Femur (tissue), 1 donor: ENCODE data around the gene TLCD1.

Source experiments
- DNase-seq: peaks from one replicate; pipeline ENCODE4 v3.0.0-alpha.2; 2017

TLCD1 gene, protein sequence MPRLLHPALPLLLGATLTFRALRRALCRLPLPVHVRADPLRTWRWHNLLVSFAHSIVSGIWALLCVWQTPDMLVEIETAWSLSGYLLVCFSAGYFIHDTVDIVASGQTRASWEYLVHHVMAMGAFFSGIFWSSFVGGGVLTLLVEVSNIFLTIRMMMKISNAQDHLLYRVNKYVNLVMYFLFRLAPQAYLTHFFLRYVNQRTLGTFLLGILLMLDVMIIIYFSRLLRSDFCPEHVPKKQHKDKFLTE

DNA sequence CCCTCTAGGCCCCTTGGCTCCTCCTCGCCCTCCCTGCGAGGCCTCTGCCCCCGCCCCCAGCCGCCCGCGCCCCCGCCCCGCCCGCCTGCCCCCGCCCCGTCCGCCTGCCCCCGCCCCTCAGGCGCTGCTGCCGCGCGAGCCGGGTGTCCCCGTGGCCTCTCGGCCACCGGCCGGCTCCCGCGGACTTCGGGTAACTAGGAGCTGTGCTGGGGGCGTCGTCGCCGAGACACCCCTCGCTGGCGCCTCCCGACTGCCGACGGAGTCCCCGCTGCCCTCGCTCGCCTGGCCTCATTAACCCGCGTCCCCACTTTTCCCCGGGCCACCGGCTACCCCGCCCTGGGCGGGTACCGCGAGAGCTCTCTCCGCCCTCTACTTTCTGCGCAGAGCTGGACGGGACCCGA is at the start of gene TLCD1:
Gene TLCD1 (minus strand): TSS at position 8 of the 401 bp plus-strand sequence. CDS start 136 bp downstream, outside the sequence.
- DNase-seq = peak; percentile 89

DNA sequence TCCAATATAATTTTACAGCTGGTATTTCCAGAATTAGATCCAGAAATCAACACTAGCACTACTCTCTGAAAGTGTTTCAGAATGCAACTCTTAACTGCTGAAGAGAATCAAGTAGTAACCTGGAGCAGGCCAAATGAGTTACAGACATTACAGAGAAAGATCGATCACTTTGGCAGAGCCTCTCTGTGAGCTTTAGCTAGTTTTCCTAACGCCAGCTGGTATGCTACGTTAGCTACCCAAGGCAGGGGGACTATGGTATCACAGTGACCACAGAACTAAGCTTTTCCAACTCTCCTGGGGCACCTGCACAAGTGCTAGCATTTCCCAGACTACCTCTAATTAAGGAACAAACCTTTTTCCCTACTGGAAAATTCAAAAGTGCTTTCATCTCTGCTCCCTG is 48.2 kb upstream of the TLCD1 start:
- no peak for DNase-seq

DNA sequence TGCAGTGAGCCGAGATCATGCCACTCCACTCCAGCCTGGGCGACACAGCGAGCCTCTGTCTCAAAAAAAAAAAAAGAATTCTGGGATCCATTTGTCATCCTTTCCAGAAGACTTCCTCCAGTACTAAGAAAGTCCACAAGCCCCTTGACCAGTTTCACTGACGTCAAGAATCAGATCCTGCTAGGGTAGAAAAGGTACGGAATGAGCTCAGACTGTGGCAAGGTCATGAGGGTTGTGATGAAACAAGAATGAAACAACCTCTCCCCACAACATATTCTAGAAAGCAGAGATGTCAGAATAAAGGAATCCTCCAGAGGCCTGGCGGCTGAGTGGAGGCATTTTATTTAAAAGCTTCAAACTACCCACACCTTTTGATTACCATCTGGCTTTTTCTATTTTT is 47.7 kb upstream of the TLCD1 start:
- no peak for DNase-seq

DNA sequence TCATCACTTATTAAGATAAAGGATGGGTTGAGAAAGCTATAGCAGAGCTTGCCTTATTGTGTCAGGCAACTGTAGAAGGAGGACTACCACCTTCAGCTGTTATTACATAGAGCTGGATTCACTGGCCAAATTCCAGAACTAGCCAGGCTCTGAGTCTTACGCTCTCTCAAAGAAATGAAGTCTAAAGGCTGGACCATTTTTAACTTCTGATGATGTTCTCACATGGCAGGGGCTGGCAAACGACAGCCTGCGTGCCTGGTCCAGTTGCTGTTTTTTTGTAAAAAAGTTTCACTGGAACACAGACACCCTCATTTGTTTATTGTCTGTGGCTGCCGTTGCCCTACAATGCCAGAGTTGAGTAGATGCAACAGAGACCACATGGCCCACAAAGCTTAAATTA is 39.0 kb upstream of the TLCD1 start:
- DNase-seq = no peak

DNA sequence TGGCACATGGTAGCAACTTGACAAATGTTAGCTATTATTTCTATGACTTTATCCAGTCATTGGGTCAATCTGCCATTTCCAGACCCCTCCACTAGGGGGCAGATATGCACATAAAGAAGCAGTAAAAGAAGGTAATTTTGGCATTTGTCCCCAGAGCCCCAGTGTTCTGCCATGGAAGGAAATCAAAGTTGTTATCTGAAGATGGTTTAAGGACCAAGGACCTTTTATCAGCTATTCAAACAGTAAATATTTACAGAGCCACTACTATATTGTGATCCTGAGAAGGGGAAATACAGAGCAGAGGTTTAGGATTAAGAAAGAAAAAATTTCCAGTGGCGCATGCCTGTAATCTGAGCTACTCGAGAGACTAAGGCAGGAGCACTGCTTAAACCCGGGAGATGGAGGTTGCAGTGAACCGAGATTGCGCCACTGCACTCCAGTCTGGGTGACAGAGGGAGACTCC is 37.8 kb upstream of the TLCD1 start:
- peak; percentile 68 for DNase-seq

DNA sequence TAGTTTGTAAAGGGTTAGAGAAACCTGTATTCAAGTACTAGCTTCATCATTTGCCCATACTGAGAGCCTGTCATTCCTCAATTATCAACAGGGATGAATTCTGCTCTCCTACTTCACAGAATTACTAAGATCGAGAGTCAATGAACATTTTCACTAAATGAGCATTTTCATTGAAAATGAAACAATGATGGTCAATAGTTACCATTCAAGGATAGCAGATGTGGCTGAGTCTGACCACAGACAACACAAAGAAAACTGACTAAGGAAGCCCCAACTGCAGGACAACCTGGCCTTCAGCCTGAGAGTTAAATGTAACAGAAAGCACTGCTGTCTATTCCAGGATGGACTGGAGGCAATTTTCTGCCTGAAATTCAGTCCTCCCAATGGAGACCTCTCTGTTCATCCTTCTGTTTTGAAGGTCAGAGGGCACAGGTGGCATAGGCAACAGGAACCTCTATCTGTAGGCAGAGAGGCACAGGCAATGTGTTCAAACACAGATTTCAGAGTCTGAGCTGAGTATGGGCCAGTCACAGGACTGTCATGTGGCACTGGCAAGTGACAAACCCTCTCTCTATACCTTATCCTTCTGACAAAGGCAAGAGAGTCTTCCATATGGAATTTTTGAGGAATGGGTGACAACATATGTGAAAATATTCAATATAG is 37.2 kb upstream of the TLCD1 start:
- no peak for DNase-seq

DNA sequence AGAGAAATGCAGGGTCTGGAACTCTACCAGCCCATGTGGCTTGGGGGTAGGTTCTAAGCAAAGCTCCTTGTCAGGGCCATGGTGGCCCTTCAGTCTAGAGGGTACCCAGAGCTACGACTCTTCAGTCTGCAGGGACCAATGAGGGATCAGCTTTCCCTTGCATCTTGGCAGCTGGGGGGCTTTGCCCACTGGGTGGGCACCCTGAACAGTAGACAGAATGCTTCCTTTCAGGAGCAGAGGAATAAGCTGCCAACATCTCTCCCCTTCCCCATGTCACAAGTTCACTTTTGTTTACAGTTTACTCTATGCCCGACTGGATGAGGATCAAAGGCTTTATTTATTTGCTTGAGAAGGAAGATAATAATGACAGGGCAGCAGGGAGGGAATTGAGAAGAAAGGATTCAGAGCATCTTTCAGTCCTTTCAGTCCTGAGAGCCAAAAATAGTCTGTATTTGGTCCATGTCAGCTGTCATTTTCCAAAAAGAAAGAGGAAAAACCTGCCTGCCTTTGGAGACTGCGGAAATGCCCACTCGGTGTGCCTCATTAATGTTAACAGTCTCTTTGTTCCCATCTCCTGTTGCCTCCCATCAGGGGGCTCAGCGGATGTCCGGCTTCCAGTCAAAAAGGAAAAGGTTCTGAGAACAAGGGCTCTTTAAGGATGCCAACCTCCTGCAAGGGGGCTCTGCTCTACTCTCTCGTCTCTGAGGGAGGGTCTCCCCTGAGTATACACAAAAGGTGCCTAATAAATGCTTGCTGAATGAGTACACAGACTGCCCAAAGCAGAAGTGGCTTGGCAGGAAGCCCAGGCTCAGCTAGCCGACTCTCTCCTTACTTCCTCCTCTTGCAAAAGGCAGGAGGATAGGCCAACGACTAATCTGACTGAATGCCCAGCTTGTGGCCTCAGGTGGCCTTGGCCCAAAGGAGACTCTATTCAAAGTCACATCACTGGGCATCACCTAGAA is 34.8 kb upstream of the TLCD1 start:
- DNase-seq = peak; percentile 68

DNA sequence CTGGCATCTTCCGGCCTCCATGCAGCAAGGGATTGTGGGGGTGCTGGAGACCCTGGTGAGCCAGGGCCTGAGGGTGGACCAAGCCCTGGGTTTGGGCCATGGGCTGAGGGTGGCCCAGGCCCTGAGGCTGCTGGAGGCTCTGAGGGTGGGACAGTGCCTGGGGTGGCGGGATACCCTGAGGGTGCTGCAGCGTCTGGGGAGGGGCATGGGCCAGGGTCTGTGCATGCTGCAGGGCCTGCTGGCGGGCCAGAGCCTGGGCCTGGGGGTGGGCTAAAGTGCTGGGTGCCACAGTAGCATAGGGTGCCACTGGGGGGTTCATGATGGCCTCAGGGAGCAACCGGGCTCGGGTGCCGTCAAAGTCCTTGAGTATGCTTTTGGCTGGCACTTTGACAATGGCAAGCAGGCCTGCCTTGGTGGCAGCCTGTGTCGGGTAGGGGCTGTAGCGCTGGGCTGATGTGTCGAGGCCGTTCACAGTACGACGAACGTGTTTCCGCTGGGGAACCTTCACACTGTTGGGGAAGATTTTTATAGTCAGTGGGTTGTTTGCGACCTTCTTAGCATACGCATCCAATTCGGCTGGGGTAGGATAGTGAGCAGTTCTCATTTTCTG is 33.3 kb upstream of the TLCD1 start:
- DNase-seq = no peak

DNA sequence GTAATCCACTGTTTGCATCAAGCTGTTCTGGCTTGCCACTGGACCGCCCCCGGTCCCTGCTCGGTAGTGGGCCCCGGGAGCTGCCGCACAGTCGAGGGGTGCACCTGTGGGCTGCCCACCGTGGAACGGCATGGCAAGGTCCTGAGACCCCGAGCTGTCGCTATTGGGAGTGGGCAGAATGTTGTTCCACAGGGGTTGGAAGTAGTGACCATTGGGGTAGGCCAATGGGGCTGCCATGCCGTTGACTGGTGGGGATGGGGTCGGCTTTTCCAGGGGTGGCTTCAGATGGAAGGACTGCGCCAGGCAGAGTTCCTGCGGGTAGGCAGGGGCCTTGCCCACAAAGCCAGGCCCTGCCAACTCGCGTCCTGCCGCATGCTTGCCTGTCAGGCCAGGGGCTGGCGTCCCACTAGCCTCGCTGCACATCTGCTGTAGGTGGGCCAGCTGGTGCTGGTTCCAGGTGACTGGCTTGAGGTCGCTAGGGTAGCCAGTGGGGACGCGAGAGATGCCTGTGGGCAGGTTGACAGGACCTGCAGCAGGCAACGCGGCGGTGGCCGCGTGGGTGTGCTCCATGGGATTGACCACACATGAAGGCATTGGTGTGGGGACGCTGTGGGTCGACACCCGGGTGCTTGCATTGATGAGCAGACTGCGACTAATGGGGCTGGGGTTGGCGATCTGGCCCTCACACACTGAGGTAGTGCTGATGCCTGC is 32.5 kb upstream of the TLCD1 start:
- no peak for DNase-seq

DNA sequence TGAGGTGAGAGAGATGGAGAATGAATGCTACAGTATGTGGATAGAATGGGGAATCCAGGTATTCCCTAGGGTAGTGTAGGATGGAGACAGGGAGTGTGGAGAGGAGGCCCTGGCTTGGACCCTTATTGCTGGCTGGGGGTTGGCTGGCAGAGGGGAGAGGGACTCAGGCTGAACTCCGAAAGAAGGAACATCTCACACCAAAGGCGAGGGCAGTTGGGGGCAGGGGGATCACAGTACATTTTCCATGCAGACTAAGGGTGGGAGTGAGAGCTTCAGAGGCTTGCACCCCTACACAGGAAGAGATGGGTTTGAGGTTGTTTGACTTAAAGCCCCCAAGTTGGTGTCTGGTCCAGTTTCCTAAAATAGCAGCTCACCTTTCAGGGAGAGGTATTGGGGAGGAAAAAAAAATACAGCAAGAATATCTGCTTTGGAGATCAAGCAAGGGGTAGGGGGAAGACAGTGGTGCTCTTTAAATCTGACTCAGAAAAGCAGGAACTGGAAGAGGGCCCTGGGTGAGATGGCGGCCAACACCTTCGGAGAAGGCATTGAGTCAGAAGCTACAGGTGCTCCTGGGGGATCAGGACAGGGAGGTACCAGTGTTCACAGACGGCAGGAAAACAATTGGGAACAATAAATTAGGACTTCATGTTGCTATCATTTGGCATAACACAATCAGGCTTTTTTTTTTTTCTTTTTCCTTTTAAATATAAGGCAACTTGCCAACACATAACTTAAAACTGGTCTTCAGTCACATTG is 30.2 kb upstream of the TLCD1 start:
- DNase-seq = no peak

DNA sequence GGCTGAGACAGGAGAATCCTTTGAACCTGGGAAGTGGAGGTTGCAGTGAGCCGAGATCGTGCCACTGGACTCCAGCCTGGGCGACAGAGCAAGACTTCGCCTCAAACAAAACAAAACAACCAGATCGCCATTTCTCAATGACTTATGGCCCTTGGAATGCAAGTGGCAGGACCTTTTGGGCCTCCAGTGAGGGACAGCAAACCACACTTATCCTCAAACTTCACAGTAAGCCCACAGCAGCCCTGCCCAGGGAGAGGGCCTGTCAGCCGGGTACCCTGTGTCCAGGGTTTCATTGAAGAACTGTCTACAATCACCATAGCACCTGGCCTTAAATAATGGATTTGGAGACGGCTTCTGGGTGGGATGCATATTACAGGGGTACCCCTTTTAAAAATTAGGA is 29.5 kb upstream of the TLCD1 start:
- no peak for DNase-seq

DNA sequence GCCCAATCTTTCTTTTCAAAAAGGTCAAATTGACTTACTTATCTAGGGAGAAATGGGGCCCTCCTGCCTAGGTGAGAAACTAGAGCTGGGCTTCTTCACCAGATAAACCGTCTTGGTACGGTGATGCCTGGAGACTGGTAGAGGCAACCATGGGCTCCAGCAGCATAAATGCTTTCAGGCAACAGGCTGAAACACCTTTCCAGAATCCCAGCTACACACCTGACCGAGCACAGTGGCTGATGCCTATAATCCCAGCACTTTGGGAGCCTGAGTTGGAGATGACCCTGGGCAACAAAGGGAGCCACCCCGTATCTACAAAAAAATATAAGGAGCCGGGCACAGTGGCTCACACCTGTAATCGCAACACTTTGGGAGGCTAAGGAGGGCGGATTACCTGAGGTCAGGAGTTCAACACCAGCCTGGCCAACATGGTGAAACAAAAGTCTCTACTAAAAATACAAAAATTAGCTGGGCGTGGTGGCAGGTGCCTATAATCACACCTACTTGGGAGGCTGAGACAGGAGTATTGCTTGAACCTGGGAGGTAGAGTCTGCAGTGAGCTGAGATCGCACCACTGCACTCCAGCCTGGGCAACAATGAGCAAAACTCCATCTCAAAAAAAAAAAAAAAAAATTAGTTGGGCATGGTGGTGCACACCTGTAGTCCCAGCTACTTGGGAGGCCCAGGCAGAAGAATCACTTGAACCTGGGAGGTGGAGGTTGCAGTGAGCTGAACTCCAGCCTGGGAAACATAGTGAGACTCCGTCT is 25.8 kb upstream of the TLCD1 start:
- DNase-seq = no peak

DNA sequence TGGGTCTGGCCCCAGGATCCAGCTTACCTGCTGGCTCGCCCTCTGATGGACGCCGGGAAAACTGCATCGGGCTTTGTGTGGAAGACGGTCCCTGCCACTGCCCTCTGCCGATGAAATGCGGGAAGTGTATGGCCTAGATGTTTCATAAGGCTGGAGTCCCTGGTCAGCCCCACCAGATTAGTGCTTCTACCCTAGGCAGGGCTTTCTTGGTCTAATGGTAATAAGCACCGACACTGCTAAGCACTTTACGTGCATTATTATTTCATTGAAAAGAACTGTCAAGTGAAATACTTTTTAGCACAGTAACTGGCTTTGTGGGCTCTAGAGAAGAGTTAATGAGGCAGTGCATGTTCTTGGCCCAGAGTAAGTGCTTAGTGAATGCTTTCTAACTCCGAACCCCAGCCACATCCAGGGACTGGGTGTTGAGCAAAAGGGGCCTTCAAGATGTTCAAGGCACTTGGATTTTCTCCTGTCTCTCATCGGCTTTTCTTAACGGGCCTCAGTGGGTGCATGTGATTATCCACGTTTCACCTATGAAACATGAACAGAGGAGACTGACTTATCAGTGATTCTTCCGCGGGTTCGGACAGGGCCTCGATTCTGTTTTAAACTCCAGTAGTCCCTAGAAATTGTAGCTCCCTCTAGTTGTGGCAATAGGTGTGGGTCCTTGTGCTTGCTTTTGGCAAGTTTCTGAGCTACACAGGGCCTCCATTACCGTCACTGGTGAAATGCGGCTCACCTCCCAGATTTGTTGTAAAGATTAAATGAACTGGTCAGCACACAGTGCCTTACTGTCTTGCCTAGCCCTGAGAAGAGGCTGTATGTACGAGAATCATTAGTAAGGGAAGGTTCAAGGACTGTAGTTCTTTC is 24.4 kb upstream of the TLCD1 start:
- peak; percentile 94 for DNase-seq

DNA sequence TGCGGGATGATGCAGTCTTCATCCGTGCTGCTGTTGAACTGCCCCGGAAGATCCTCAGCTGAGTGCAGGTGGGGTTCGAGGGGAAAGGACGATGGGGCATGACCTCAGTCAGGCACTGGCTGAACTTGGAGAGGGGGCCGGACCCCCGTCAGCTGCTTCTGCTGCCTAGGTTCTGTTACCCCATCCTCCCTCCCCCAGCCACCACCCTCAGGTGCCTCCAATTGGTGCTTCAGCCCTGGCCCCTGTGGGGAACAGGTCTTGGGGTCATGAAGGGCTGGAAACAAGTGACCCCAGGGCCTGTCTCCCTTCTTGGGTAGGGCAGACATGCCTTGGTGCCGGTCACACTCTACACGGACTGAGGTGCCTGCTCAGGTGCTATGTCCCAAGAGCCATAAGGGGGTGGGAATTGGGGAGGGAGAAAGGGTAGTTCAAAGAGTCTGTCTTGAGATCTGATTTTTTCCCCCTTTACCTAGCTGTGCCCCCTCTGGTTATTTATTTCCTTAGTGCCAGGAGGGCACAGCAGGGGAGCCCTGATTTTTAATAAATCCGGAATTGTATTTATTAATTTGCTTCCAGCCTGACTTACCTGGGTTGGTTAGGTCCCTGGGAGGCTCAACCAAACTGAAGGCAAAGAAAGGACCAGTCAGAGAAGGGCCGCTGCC is 23.6 kb upstream of the TLCD1 start:
- no peak for DNase-seq

DNA sequence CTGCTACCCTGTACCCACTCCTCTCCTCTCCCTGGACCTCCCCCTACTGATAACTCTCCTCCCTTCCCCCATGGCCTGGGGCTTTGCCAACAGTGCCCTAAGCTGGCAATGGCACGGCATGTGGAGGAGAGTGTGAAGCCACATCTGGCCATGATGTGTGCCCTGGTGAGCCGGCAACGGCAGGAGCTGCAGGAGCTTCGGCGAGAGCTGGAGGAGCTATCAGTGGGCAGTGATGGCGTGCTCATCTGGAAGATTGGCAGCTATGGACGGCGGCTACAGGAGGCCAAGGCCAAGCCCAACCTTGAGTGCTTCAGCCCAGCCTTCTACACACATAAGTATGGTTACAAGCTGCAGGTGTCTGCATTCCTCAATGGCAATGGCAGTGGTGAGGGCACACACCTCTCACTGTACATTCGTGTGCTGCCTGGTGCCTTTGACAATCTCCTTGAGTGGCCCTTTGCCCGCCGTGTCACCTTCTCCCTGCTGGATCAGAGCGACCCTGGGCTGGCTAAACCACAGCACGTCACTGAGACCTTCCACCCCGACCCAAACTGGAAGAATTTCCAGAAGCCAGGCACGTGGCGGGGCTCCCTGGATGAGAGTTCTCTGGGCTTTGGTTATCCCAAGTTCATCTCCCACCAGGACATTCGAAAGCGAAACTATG is 23.0 kb upstream of the TLCD1 start:
- no peak for DNase-seq

DNA sequence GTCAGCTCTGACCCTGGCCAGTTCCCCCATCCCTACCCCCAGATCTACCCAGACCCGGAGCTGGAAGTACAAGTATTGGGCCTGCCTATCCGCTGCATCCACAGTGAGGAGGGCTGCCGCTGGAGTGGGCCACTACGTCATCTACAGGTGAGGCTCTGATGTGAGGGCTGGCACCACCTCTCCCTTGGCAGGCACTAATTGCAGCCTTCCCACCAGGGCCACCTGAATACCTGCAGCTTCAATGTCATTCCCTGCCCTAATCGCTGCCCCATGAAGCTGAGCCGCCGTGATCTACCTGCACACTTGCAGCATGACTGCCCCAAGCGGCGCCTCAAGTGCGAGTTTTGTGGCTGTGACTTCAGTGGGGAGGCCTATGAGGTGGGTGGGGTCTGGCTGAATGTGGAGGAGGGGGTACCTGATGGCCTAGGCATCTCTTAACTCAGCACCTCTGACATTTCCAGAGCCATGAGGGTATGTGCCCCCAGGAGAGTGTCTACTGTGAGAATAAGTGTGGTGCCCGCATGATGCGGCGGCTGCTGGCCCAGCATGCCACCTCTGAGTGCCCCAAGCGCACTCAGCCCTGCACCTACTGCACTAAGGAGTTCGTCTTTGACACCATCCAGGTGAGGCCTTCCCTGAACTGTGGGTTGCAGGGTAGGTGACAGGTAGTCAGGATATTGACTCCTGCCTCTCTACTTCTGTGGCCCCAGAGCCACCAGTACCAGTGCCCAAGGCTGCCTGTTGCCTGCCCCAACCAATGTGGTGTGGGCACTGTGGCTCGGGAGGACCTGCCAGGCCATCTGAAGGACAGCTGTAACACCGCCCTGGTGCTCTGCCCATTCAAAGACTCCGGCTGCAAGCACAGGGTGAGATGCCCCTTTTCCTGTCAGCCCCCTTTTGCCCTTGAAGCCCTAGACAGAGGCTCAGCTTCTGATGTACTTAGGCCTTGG is 22.0 kb upstream of the TLCD1 start:
- DNase-seq = no peak

DNA sequence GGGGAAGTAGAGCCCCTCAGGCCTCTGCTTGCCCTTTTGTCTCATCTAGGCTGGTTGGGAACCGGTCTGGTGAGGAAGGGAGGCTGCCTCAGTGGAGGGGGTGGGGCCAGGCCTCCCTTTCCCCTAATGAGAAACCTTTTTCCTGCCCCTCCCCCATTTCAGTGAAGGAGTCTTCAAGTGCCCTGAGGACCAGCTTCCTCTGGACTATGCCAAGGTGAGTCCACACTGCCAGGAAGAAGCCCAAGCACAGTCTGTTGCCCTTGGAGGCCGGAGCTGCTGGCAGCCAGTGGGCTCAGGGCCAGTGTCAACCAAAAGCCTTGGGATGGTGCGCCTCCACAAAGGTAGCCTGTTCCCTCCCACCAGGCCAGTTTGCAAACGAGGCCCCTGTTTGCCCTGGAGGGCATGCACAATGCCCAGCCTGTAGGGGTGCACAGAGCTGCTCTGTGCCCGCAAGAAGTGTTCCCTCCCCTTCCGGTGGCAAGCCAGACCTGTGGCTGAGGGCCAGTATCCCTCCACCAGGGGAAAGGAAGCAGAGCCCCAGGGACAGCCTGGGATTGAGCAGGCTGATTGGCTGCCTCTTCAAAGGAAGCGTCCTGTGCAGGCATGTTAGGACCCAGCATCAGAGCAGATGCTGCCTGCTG is 21.1 kb upstream of the TLCD1 start:
- DNase-seq = peak; percentile 76
